Small intestine (tissue), 16 donors: ENCODE results near the gene GTPBP4. TPM values are rescaled to one million over a fixed set of nuclear protein-coding genes. Genes with fewer than 3 reads are reported as not detected.

Experiments used
- DNase-seq, 2 donors: peaks; one replicate each; pipeline versions ENCODE4 v3.0.0 to v3.0.0-alpha.2; 2013
- FAIRE-seq: peaks from 2 replicates; lab custom pipeline; 2012; peaks lifted over from hg19 to GRCh38; lab: Jason Lieb, UNC
- H3K27ac ChIP-seq, 3 donors: one replicate each; pipeline ENCODE4 v1.5.1; 2013; ENCODE audit warnings: low read length in 2 of 3, mild to moderate bottlenecking in 2 of 3, control low read depth in 1 of 3, inconsistent platforms in 1 of 3, low read depth in 1 of 3, moderate library complexity in 1 of 3
- H3K27me3 ChIP-seq, 3 donors: one replicate each; pipeline ENCODE4 v1.6.1; 2013; ENCODE audit warnings: low read length in 3 of 3, inconsistent platforms in 1 of 3; ENCODE audit not compliant: control insufficient read depth in 3 of 3, insufficient read depth in 3 of 3
- H3K36me3 ChIP-seq, 3 donors: one replicate each; pipeline ENCODE4 v1.6.1; 2013; ENCODE audit warnings: low read length in 3 of 3, inconsistent platforms in 1 of 3, low read depth in 1 of 3, mild to moderate bottlenecking in 1 of 3, moderate library complexity in 1 of 3; ENCODE audit not compliant: control insufficient read depth in 3 of 3, insufficient read depth in 2 of 3
- H3K4me1 ChIP-seq, 3 donors: one replicate each; pipeline ENCODE4 v1.6.1; 2013; ENCODE audit warnings: low read length in 2 of 3, inconsistent platforms in 1 of 3, low read depth in 1 of 3, mild to moderate bottlenecking in 1 of 3, moderate library complexity in 1 of 3; ENCODE audit not compliant: control insufficient read depth in 3 of 3, insufficient read depth in 2 of 3
- H3K4me3 ChIP-seq, 3 donors: one replicate each; pipeline ENCODE4 v1.5.1; 2013; ENCODE audit warnings: low read length in 3 of 3, control low read depth in 1 of 3, inconsistent platforms in 1 of 3, low read depth in 1 of 3, mild to moderate bottlenecking in 1 of 3, moderate library complexity in 1 of 3
- H3K9me3 ChIP-seq, 2 donors: one replicate each; pipeline ENCODE4 v1.6.1; 2013; ENCODE audit warnings: low read depth in 1 of 2, low read length in 1 of 2; ENCODE audit not compliant: control insufficient read depth in 2 of 2, insufficient read depth in 1 of 2
- WGBS, 3 donors: extraction: QIAGEN DNeasy Blood & Tissue Kit; methylation state at CpG; one replicate each; pipeline ENCODE4 v1.1.7; 2013; 5-methylcytosine and 5-hydroxymethylcytosine counted together
- long read RNA-seq, 10 donors: transcript quantifications; one replicate each; lab custom pipeline, GENCODE V29; 2026
- polyA plus RNA-seq, 4 donors: library from polyadenylated mRNA; stranded (reverse) in 3 of 4; unstranded in 1 of 4; fragments of 200-250 nt in 3 of 4; fragments of 120-200 nt in 1 of 4; gene quantifications; one replicate each; pipeline versions ENCODE4 v1.2.1 to v1.2.3, GENCODE V29; 2013
- donor health status: healthy with polysubstance abuse.
- donor health status: control.
- donor health status: control.
- donor health status: Bipolar disorder and iron deficiency.
- donor health status: healthy.

GTPBP4 gene
- polyA plus RNA-seq: 10 to 100 TPM; 16.8 to 33.8 (median 30.0) TPM
- long read RNA-seq, donor 1, full-length matches to known transcripts: 4 of 16 reads
- long read RNA-seq, donor 1, partial matches to known transcripts: 12 of 16 reads
- long read RNA-seq, donor 1, other reads (novel, unspliced or antisense): 0 of 16 reads
- long read RNA-seq, donor 2, full-length matches to known transcripts: 2 of 2 reads
- long read RNA-seq, donor 2, partial matches to known transcripts: 0 of 2 reads
- long read RNA-seq, donor 2, other reads (novel, unspliced or antisense): 0 of 2 reads
- long read RNA-seq, donor 3, partial matches to known transcripts: 0 of 1 reads
- long read RNA-seq, donor 3, other reads (novel, unspliced or antisense): 0 of 1 reads
- long read RNA-seq, donor 4, partial matches to known transcripts: 0 of 1 reads
- long read RNA-seq, donor 4, other reads (novel, unspliced or antisense): 0 of 1 reads
- long read RNA-seq, donor 5, partial matches to known transcripts: 5 of 6 reads
- long read RNA-seq, donor 5, other reads (novel, unspliced or antisense): 0 of 6 reads
- long read RNA-seq, donor 6, full-length matches to known transcripts: 5 of 5 reads
- long read RNA-seq, donor 6, partial matches to known transcripts: 0 of 5 reads
- long read RNA-seq, donor 6, other reads (novel, unspliced or antisense): 0 of 5 reads
- long read RNA-seq, donor 7: 0 reads
- long read RNA-seq, donor 8, full-length matches to known transcripts: 1 of 1 reads
- long read RNA-seq, donor 8, partial matches to known transcripts: 0 of 1 reads
- long read RNA-seq, donor 8, other reads (novel, unspliced or antisense): 0 of 1 reads
- long read RNA-seq, donor 9, full-length matches to known transcripts: 2 of 2 reads
- long read RNA-seq, donor 9, partial matches to known transcripts: 0 of 2 reads
- long read RNA-seq, donor 9, other reads (novel, unspliced or antisense): 0 of 2 reads
- long read RNA-seq, donor 10, full-length matches to known transcripts: 4 of 15 reads
- long read RNA-seq, donor 10, partial matches to known transcripts: 11 of 15 reads
- long read RNA-seq, donor 10, other reads (novel, unspliced or antisense): 0 of 15 reads

GRCh38 chr10:987870-988666, at the start of gene GTPBP4:
Gene GTPBP4 (plus strand): TSS chr10:988434. CDS start chr10:988480, 46 bp downstream.
- Histone ChIP-seq H3K4me1 (peaks cover 0 to 47% (median 15%) of the 10 kb centered on the region in 3 donors), H3K27ac (peak within 1 kb of the TSS; percentile 77 to 87 (median 86)), H3K27me3 (no peaks in the 10 kb centered on the region), H3K4me3 (peak within 1 kb of the TSS; percentile 88 to 98 (median 98)), H3K36me3 (peaks cover 0 to 8% (median 0%) of the 10 kb centered on the region in 3 donors), H3K9me3 (no peaks in the 10 kb centered on the region)
- WGBS, 3 donors: 0% methylated on average over 69 to 74 of the region's 74 CpGs
- FAIRE-seq (no peak), DNase-seq (peak; percentile 99)

- no peak overlapping the region for H3K27ac ChIP-seq
- 83 to 92% (median 89%) methylated on average over 10 of the region's 10 CpGs for WGBS, 3 donors
- no peak for FAIRE-seq
- no peaks in the 10 kb centered on the region for H3K4me1 ChIP-seq
- no peak overlapping the region for H3K4me3 ChIP-seq
- no peaks in the 10 kb centered on the region for H3K36me3 ChIP-seq
- no peak for DNase-seq
- H3K27me3 ChIP-seq: no peaks in the 10 kb centered on the region
- peaks cover 0 to 2% of the 10 kb centered on the region in 2 donors for H3K9me3 ChIP-seq
These were observed 49.1 kb upstream of the GTPBP4 start for GRCh38 chr10:938941-939678.

DNA sequence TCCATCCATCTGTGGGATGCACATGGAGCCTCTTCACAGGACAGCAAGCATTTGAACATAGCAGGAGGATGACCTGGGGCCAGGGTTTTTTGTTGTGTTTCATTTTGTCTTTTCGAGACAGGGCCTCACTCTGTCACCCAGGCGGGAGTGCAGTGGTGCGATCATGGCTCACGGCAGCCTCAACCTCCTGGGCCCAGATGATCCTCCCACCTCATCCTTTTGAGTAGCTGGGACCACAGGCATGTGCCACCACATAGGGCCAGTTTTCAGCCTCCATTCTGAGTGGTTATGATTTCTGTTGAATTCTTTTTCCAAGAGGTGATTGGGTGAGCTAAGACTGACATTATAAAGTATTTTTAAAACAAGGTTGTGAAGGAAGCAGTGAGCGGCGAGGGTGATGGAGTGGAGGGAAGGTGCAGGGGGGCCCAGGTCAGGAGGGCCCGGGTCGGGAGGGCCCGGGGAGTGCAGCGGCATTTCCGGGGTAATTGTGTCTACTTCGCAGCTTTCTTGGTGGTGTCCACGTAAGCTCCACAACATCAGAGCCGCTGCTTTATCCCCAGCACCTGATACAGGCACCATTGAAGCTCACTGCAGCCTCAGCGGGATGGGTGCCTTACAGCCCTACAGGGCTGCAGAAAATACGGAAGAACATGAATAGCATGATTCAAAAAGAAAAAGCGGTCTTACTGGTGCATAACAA, 44.8 kb upstream of the GTPBP4 start:
- DNase-seq (no peak), FAIRE-seq (no peak)
- Histone ChIP-seq H3K4me3 (no peak overlapping the region), H3K27ac (no peak overlapping the region), H3K36me3 (no peaks in the 10 kb centered on the region), H3K4me1 (no peaks in the 10 kb centered on the region), H3K27me3 (no peaks in the 10 kb centered on the region), H3K9me3 (peaks cover 0 to 2% of the 10 kb centered on the region in 2 donors)
- WGBS, 3 donors: 84 to 95% (median 87%) methylated on average over 17 of the region's 17 CpGs

DNA sequence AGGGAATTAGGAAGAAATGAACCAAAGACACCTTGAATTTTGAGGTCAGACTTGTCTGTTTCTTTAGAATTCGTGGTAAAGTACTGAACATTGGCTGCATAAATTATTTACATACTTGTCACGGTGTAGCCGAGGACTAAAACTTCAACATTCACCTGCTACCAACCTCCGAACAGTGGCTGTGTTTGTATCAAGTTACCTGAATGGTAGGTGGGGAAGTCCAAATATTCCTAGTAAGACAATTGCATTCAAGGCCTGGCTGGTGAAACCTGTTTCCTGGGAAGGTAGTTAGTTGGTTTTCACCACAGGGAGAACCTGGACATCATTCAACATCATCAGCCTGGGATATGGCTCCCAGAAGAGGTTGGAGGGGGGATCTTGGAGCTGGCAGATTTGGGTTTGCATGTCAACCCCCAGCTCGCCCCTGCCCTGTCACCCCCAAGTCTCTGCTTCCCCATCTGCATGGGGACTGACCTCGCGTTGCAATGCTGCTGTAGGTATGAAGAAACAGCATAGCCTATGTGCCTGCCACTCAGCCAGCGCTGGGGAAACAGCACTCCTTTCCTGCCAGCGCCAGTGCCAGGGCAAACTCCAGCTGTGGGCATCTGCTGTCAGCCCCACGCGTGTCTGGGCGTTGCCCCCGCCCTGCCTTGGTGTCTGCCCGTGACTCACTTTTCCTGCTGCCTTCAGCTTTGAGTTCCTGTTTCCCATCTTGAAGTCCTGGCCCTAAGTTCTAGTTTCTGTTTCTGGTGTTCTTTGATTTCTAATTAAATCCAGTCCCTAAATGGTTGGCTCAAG, 44.0 kb upstream of the GTPBP4 start:
- no peaks in the 10 kb centered on the region for H3K4me1 ChIP-seq
- peak in 1 of 2 donors; percentile 70 for DNase-seq
- no peaks in the 10 kb centered on the region for H3K36me3 ChIP-seq
- WGBS, 3 donors: 39 to 56% (median 39%) methylated on average over 14 of the region's 14 CpGs
- H3K27me3 ChIP-seq: no peaks in the 10 kb centered on the region
- H3K27ac ChIP-seq: peak overlapping the region in 1 of 3 donors; percentile 6
- no peak for FAIRE-seq
- H3K9me3 ChIP-seq: peaks cover 0 to 2% of the 10 kb centered on the region in 2 donors
- H3K4me3 ChIP-seq: no peak overlapping the region

- FAIRE-seq: no peak
- 87 to 92% (median 91%) methylated on average over 6 of the region's 6 CpGs for WGBS, 3 donors
- H3K4me3 ChIP-seq: no peak overlapping the region
- H3K27ac ChIP-seq: no peak overlapping the region
- DNase-seq: no peak
- H3K36me3 ChIP-seq: no peaks in the 10 kb centered on the region
- no peaks in the 10 kb centered on the region for H3K4me1 ChIP-seq
- H3K9me3 ChIP-seq: peaks cover 0 to 2% of the 10 kb centered on the region in 2 donors
- no peaks in the 10 kb centered on the region for H3K27me3 ChIP-seq
These were observed 42.5 kb upstream of the GTPBP4 start for GRCh38 chr10:945778-946177.

GRCh38 chr10:947051-947450, 41.2 kb upstream of the GTPBP4 start:
- WGBS, 3 donors: 80 to 86% (median 84%) methylated on average over 9 of the region's 9 CpGs
- no peak for FAIRE-seq

More at GRCh38 chr10:947051-947450, 41.2 kb upstream of the GTPBP4 start:
- H3K27me3 ChIP-seq: no peaks in the 10 kb centered on the region
- no peak for DNase-seq
- H3K4me1 ChIP-seq: no peaks in the 10 kb centered on the region
- H3K9me3 ChIP-seq: peaks cover 0 to 2% of the 10 kb centered on the region in 2 donors
- H3K27ac ChIP-seq: no peak overlapping the region
- no peak overlapping the region for H3K4me3 ChIP-seq
- H3K36me3 ChIP-seq: no peaks in the 10 kb centered on the region
